OCI-LY7 (cell line): ENCODE data around the gene ARL8B. TPM values are rescaled to one million over a fixed set of nuclear protein-coding genes. Genes with fewer than 3 reads are reported as not detected.

ENCODE experiments used
- BruUV-seq: library from RNA; stranded (reverse); fragments of 400-500 nt; replicated peaks from 2 replicates; lab custom pipeline; 2021; lab: Mats Ljungman, UMichigan
- CTCF ChIA-PET: fragments of 300-600 bp; sonication (Branson Sonifier 250); formaldehyde crosslinking; loops from one replicate; lab custom pipeline; 2022; ENCODE audit warnings: antibody characterized with exemption; ENCODE audit not compliant: unreplicated experiment; lab: Charles Lee
- POLR2A ChIA-PET: fragments of 300-600 bp; sonication (Branson Sonifier 250); formaldehyde crosslinking; loops from one replicate; lab custom pipeline; 2022; ENCODE audit warnings: antibody characterized with exemption; lab: Charles Lee
- DNase-seq: peaks from one replicate; pipeline ENCODE4 v3.0.0-alpha.2; 2015; ENCODE audit warnings: low spot score
- H2AFZ ChIP-seq: fragments of 200-600 bp; sonication (generic), shearing (Covaris generic); 2 replicates; pipeline ENCODE4 v1.6.1; 2014; ENCODE audit warnings: mild to moderate bottlenecking, antibody characterized with exemption, low read length, moderate library complexity
- H3K27ac ChIP-seq: fragments of 200-600 bp; sonication (generic); 2 replicates; pipeline ENCODE4 v1.5.1; 2014; ENCODE audit warnings: mixed run types, low read depth, mild to moderate bottlenecking, moderate library complexity, low read length, inconsistent platforms; ENCODE audit not compliant: poor library complexity, severe bottlenecking
- H3K36me3 ChIP-seq: fragments of 200-600 bp; sonication (generic); 2 replicates; pipeline ENCODE4 v1.6.1; 2014; ENCODE audit warnings: mild to moderate bottlenecking, antibody characterized with exemption, low read length, moderate library complexity, mixed read lengths; ENCODE audit not compliant: insufficient read depth
- H3K4me1 ChIP-seq: fragments of 200-600 bp; sonication (generic); 2 replicates; pipeline ENCODE4 v1.5.1; 2014; ENCODE audit warnings: mild to moderate bottlenecking, low read length; ENCODE audit not compliant: insufficient read depth, poor library complexity, severe bottlenecking
- H3K4me2 ChIP-seq: fragments of 200-600 bp; sonication (generic); 2 replicates; pipeline ENCODE4 v1.6.1; 2014; ENCODE audit warnings: mild to moderate bottlenecking, low read length
- H3K4me3 ChIP-seq: fragments of 200-600 bp; sonication (generic); 2 replicates; pipeline ENCODE4 v1.5.1; 2014; ENCODE audit warnings: mild to moderate bottlenecking, low read depth, low read length; ENCODE audit not compliant: poor library complexity, severe bottlenecking
- H3K79me2 ChIP-seq: fragments of 200-600 bp; sonication (generic); 2 replicates; pipeline ENCODE4 v1.6.1; 2016; ENCODE audit warnings: low read depth, mild to moderate bottlenecking, low read length, moderate library complexity, mixed read lengths; ENCODE audit not compliant: insufficient read depth
- H3K9me2 ChIP-seq: fragments of 200-600 bp; sonication (generic); 2 replicates; pipeline ENCODE4 v1.6.1; 2016; ENCODE audit warnings: mild to moderate bottlenecking, low read length, mixed read lengths; ENCODE audit not compliant: insufficient read depth
- H3K9me3 ChIP-seq: fragments of 200-600 bp; sonication (generic); 2 replicates; pipeline ENCODE4 v1.6.1; 2014; ENCODE audit warnings: mild to moderate bottlenecking, mixed run types, low read length, mixed read lengths
- H4K20me1 ChIP-seq: fragments of 200-600 bp; sonication (generic); 2 replicates; pipeline ENCODE4 v1.6.1; 2014; ENCODE audit warnings: mild to moderate bottlenecking, antibody characterized with exemption, low read length, moderate library complexity, mixed read lengths; ENCODE audit not compliant: insufficient read depth
- EZH2phosphoT487 ChIP-seq: fragments of 200-600 bp; sonication (generic); IDR thresholded peaks from 2 replicates; pipeline ENCODE4 v1.6.1; 2018; ENCODE audit warnings: low read depth, borderline replicate concordance, mild to moderate bottlenecking, mixed run types, antibody characterized with exemption, low read length, moderate library complexity, mixed read lengths
- intact Hi-C: fragments of 100-400 bp; cut with micrococcal nuclease; formaldehyde crosslinking; loops from one replicate; pipeline ENCODE4 v1.10.0; 2022; ENCODE audit not compliant: unreplicated experiment
- total RNA-seq, 2 experiments: library from RNA; depleted of rRNA in 1 of 2; stranded (reverse); fragments of >200 nt in 1 of 2; shearing (Covaris generic) in 1 of 2; gene quantifications; 2 replicates each; pipeline ENCODE4 v1.2.3, GENCODE V29; 2014 to 2022
- TF ChIP-seq, protein P1 (sequence below): fragments of 200-600 bp; sonication (generic); conservative IDR thresholded peaks from 2 replicates; pipeline ENCODE4 v1.5.1; 2014; ENCODE audit warnings: mild to moderate bottlenecking, antibody characterized with exemption, low read length, moderate library complexity, mixed read lengths

Gene ARL8B
- total RNA-seq, 2 experiments from 2014 or later, result 27.1 to 60.4 TPM

GRCh38 chr3:5141760-5142159 lies 19.7 kb downstream of the ARL8B start:
- Histone ChIP-seq H3K4me2 (no peak overlapping the region), H4K20me1 (no peaks in the 10 kb centered on the region), H3K9me2 (no peaks in the 10 kb centered on the region), H3K4me3 (no peak overlapping the region), H3K79me2 (peaks cover 100% of the 10 kb centered on the region), H3K27ac (no peak overlapping the region), H2AFZ (no peak overlapping the region), H3K9me3 (peaks cover 17% of the 10 kb centered on the region), H3K4me1 (peaks cover 56% of the 10 kb centered on the region), H3K36me3 (peaks cover 68% of the 10 kb centered on the region)
- ChIA-PET POLR2A (interaction anchor here (0.7 to 1.3 kb wide), 3 partner anchors 10 to 45 kb away, joined by 3 read pairs; no protein-coding TSS in a partner anchor), CTCF (no interaction called here)
- TF ChIP-seq EZH2phosphoT487, result no peak
- TF ChIP-seq, protein P1, sequence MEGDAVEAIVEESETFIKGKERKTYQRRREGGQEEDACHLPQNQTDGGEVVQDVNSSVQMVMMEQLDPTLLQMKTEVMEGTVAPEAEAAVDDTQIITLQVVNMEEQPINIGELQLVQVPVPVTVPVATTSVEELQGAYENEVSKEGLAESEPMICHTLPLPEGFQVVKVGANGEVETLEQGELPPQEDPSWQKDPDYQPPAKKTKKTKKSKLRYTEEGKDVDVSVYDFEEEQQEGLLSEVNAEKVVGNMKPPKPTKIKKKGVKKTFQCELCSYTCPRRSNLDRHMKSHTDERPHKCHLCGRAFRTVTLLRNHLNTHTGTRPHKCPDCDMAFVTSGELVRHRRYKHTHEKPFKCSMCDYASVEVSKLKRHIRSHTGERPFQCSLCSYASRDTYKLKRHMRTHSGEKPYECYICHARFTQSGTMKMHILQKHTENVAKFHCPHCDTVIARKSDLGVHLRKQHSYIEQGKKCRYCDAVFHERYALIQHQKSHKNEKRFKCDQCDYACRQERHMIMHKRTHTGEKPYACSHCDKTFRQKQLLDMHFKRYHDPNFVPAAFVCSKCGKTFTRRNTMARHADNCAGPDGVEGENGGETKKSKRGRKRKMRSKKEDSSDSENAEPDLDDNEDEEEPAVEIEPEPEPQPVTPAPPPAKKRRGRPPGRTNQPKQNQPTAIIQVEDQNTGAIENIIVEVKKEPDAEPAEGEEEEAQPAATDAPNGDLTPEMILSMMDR, result no peak
- DNase-seq, result no peak
- intact Hi-C loops, result no loop called here
- BruUV-seq, result no TSS peak

GRCh38 chr3:5143464-5143863 lies 21.4 kb downstream of the ARL8B start:
- BruUV-seq, result no TSS peak

More at GRCh38 chr3:5143464-5143863, 21.4 kb downstream of the ARL8B start:
- ChIA-PET CTCF (no interaction called here), POLR2A (interaction anchor here (1.0 kb wide), 1 partner anchor 53 kb away, joined by 4 read pairs; no protein-coding TSS in a partner anchor)
- Histone ChIP-seq H3K79me2 (peaks cover 100% of the 10 kb centered on the region), H4K20me1 (no peaks in the 10 kb centered on the region), H3K4me2 (no peak overlapping the region), H3K9me2 (no peaks in the 10 kb centered on the region), H3K36me3 (peaks cover 82% of the 10 kb centered on the region), H2AFZ (no peak overlapping the region), H3K27ac (no peak overlapping the region), H3K4me3 (no peak overlapping the region), H3K4me1 (peaks cover 39% of the 10 kb centered on the region), H3K9me3 (peaks cover 29% of the 10 kb centered on the region)
- intact Hi-C loops, result no loop called here
- DNase-seq, result no peak
- no peak for TF ChIP-seq EZH2phosphoT487
- TF ChIP-seq, protein P1, result no peak
